ENCODE data around the gene ARL4C.

Gene ARL4C

DNA sequence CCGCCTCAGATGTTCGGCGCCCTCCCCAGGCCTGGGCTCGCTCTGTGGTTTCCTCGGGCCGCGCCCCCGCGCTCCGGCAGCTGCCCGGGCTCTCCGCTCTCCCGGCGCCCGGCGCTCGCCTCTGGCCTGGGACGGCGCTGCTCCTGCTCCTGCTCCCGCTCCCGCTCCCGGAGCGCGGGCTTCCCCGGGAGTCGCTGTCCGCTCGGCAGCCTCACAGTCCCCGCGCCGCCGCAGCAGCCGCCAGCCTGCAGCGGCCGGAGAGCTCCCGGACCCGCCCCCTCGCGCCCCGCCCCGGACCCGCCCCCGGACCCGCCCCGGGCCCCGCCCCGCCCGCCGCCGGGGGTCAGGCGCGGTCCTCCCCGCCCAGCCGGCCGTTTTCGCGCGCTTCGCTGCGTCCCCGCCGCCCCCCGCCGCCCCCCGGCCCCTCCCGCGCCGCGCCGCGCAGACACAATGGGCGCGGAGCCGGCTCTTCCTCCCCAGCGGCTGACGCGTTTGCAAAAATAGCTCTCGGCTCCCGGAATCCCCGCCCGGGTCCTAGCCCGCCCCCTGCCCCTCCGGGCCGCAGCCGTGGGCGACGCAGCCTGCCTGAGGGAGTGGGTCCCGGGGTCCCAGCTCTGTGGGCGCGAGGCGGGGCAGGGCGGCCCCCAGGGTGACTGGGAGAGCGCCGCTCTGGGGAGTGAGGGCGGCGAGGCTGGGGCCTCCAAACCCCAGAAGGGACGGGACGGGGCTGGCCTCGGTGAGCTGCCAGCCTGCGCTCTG, at the start of gene ARL4C:
TSS of gene ARL4C (minus strand) at position 247 of the 759 bp plus-strand sequence. CDS start 495 bp downstream, outside the sequence.
- peak; percentile 74 for DNase-seq

- peak; percentile 69 for DNase-seq
Measured at GRCh38 chr2:234544659-234545611, 48.1 kb upstream of the ARL4C start.

DNA sequence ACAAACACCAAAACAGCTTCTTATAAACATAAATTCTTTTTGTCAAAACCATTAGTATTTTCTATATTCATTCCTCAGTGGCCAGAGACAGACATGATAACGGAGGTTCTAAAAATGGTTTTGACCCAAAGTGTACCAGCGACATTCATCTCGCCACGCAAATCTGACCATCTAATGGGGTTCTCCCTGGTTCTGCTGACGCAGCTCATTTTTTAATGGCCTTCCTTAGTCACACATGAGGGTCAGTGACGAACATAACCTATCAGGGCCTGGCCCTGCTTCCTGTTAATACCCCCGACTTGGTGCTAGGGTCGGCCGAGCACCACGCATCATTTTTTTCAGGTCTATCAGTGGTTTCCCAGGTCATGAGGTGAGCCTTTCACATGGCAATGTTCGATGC, 45.9 kb upstream of the ARL4C start:
- no peak for DNase-seq

DNA sequence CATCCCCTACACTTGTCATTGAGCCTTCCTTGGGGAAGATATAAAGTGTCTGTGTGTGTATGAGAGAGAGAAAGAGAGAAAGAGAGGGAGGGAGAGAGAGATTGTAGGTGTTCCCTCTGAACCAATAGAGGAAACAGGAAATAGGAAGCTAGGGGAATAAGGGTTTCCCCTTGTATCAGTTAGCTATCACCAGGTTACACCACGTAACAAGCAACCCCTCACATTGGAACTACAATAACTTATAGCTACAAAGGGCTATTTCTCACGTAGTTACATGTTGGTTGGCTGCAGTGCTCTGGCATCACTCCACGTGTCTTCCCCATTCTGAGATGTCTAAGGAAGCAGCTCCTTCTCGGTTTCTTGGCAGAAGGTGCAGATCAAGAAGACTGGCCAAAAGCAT, 41.0 kb upstream of the ARL4C start:
- no peak for DNase-seq

DNA sequence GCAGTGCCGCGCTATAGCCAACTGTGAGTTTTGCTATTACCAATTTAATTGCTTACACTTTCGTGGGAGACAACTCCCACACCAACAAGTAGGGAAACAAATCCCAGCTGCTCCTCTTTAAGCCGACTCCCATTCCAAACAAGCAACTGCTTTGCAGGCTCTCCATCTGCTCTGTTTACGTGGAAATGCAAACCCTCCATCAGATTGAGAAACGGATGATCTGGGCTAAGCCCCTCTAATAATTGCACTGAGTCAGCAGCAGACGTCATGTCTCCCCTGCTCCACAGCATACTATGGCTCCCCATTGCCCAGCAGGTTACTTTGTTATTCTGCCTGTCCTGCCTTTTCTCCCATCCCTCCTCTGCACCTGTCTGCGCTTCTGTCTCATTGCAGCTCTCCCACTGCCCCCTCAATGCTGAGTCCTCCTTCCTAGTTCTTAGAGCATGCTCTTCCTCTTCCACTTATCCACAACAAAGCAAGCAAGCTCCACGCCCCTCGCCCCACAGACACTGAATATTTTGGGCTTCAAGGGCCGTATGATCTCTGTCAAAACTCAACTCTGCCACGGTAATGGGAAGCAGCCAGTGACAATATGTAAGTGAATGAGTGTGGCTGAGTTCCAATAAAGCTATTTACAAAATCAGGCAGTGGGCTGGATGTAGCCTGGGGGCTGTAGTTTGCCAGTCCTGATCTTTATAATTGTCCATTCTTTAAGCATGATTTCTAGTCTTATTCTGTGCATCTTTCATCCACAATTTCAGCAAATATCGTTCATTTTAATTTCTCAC, 39.5 kb upstream of the ARL4C start:
- DNase-seq: no peak

DNA sequence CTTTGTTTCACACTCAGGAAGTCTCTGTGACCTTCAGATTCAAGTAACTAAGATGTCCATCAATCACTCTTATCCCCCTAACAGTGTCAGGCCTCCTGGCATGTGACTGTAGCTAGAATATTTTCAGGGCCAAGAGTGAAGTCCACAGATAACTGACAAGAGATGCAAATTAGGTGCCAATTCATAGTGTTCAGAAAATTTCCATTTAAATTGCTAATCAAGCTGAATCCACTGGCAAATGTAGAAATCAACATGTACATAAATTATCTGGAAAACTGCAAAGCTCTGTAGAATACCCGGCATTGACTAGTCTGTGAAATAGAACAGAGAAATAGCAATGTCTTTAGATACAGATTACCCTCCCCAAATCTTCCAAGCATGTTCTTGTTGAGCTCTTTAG, 38.6 kb upstream of the ARL4C start:
- no peak for DNase-seq

DNA sequence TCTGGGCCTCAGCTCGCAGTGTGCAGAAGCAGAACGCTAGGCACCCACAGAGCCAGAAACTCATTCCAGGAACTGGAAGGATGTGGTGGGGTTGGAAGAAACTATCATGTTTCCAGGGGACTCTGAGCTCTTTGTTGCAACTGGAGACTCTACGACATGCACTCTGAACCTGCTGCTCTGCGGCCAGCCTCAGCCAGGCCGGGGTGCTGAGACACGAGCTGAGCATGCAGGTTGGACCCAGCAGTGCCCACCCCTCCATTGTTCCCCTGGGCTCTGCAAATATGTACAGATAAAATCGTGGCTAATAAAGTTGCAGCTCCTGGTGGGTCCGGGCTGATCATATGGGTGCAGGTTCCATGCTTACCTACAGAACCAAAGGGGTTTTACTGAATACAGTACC, 37.6 kb upstream of the ARL4C start:
- DNase-seq: no peak

- DNase-seq: no peak
Measured at GRCh38 chr2:234533626-234534025, 36.7 kb upstream of the ARL4C start.

- DNase-seq: no peak
Measured at GRCh38 chr2:234528410-234529148, 31.7 kb upstream of the ARL4C start.

- no peak for DNase-seq
Measured at GRCh38 chr2:234526711-234527110, 29.8 kb upstream of the ARL4C start.

DNA sequence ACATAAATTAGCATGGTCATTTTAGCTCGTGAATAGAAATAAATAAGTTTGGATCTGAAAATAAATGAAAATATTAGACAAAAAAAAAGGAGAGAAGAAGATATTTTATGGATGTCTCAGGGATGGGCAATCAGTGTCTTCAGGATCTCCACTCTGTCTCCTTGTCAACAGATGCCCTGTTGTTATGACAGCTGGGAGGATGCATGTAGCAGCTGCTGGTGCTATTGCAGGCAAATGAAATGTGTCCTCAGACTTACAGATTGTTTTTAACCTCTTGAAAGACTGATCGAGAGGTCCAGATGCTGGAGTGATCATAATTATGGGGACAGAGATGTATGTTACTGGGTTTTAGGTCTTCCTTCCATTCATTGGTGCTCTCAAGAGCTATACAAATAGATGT, 24.7 kb upstream of the ARL4C start:
- DNase-seq: no peak

DNA sequence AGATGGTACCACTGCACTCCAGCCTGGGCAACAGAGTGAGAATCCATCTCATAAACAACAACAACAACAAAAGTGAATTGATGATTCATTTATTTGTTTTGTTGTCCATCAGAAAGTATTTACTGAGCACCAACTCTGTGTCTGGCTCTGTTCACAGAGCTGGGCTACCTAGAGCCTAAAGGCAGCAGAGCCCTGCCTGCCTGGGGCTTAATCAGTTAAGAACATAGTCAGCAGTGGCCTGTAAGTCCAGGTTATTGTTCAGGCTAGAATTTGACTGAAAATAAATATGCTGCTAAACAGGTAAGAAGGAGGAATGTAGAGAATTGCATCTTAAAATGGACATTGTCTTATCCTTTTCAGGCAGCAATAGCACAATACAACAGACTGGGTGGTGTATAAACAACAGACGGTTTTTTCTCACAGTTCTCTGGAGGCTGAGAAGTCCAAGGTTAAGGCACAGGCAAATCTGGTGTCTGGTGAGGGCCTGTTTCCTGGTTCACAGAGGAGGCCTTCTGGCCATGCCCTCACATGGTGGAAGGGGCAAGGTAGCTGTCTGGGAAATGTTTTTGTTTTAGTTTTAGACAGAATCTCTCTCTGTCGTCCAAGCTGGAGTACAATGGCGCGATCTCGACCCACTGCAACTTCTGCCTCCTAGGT, 22.2 kb upstream of the ARL4C start:
- DNase-seq: no peak

DNA sequence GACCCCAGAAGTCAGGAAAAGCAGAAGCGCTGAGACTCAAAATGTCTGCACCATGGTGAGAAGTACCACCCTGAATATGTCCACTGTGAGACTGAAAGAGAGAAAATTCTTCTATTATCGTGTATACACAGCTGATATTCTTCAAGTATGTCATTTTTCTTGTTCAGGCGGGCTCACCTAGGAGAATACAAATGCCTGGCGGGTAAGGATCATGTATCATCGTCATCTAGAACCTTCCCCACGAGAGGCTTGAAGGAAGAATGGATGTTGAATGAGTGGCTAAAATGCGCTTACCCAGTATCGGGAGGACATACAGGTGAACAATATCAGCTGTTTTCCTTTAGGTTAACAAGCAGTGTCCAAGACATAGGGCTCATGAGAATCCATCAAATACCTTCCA, 21.1 kb upstream of the ARL4C start:
- no peak for DNase-seq

- no peak for DNase-seq
Measured at GRCh38 chr2:234514873-234515638, 18.2 kb upstream of the ARL4C start.

DNA sequence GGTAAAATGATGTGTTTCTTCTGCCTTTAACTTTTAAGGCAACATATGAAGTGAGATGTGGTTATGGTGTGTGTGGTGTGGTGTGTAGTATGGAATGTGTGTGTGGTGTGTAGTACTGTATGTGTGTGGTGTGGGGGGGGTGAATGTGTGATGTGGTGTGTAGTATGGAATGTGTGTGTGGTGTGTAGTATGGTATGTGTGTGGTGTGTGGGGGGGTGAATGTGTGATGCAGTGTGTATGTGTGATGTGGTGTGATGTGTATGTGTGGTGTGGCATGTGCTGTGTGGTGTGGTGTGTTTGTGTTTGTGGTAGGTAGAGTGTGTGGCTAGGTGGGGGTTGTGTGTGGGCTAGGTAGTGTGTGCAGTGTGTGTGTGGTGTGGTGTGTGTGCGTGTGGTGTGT, 17.2 kb upstream of the ARL4C start:
- DNase-seq: no peak

DNA sequence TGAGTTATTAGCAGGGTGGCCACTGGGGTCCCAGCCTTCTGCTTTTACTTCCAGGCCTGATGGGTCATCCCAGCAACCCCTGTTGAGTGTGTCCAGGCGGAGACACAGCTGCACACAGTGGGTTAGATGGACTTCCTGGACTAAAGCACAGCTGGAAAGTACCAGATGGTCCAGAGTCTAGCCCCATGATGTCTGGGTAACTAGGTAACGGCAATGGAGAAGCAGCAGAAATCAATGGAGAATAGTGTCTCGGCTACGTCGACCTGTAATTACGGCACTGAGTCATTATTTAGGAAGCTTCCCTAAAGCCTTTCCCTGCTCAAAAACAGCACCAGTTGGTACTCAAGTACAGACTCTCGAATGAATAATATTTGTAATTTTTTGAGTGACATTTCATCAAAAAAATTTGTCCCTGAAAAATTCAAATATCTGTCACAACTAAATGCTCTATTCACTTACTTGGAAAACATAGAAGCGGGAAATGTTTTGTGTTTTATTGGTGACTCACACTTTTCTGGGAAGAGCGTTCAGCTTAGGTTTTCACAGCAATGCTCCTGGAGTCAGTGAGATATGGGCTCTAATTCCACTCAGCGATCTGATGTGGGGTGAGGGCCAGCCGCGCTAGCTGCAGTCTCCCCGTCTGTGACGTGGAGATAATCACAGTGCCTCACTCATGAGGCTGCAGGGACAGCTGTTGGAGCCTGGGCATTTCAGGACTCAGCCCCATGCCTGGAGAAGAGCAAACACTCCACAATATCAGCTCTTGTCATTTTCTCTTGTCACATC, 16.2 kb upstream of the ARL4C start:
- peak; percentile 37 for DNase-seq

DNA sequence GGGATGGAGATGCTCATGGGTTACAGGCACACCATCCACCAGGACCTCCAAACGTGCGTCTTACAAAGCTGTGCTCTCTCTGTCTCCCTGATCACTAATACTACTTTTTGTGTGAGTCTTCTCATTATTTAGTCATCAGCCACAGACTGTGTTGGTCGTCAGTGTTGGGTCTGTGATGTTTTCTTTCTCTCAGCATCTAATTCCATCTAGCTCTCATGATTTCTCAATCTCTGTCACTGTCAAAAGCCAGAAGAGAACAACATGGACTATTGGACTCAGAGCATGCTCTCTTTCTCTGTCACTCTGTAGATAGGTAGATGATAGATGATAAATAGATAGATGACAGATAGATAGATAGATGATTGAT, 6.0 kb upstream of the ARL4C start:
- peak; percentile 74 for DNase-seq

- DNase-seq: peak; percentile 82
Measured at GRCh38 chr2:234502285-234502918, 5.5 kb upstream of the ARL4C start.

- DNase-seq: peak; percentile 68
Measured at GRCh38 chr2:234500394-234501006, 3.6 kb upstream of the ARL4C start.

Data from fibroblast of skin of right quadriceps (primary cell).